ENCODE measurements around the gene CUL9.
A peak's percentile ranks its signal among the peaks of the same experiment; 100 is the strongest.

CUL9 gene

DNA sequence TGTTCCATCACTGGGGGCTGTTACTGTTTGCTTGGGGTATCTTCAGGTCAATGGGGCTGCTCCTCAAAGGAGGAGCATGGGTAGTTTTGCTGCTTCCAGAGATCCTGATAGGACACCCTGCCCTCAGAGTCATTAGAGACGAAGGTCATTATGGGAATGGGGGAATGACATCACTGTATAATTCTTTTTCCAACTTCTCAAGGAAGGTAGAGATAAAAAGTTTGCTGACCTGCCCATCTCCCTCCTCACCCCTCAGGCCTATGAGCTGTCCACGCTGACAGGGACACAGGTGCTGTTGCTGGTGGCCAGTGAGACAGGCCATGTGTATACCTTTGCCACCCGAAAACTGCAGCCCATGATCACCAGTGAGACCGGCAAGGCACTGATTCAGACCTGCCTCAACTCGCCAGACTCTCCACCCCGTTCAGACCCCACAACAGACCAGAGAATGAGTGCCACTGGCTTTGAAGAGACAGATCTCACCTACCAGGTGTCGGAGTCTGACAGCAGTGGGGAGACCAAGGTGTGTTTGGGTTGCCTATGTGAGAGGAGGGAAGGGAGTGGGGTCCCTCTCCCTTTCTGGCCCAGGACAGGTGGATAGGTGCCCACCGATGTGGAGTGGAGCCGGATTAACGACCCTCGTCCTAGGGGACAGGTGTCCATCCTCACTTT, 8.3 kb upstream of the CUL9 start:
- no peak for DNase-seq

- DNase-seq: peak; percentile 99
These were observed 7.5 kb upstream of the CUL9 start for GRCh38 chr6:43174263-43175112.

GRCh38 chr6:43175676-43176422, 6.1 kb upstream of the CUL9 start:
- no peak for DNase-seq

GRCh38 chr6:43176423-43176786, 5.6 kb upstream of the CUL9 start:
- no peak for DNase-seq

DNA sequence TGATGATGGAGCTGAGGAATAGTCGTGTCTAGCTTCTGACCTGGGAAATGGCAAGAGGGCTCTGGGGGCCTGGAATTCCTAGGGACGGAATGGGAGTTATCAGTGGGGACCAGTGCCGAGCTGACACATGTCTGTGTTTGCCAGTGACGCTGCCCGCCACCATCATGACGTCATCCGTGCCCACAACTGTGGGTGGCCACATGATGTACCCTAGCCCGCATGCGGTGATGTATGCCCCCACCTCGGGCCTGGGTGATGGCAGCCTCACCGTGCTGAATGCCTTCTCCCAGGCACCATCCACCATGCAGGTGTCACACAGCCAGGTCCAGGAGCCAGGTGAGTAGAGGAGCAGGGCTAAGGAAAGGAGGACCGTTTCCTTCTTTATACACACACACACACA, 3.8 kb upstream of the CUL9 start:
- no peak for DNase-seq

DNA sequence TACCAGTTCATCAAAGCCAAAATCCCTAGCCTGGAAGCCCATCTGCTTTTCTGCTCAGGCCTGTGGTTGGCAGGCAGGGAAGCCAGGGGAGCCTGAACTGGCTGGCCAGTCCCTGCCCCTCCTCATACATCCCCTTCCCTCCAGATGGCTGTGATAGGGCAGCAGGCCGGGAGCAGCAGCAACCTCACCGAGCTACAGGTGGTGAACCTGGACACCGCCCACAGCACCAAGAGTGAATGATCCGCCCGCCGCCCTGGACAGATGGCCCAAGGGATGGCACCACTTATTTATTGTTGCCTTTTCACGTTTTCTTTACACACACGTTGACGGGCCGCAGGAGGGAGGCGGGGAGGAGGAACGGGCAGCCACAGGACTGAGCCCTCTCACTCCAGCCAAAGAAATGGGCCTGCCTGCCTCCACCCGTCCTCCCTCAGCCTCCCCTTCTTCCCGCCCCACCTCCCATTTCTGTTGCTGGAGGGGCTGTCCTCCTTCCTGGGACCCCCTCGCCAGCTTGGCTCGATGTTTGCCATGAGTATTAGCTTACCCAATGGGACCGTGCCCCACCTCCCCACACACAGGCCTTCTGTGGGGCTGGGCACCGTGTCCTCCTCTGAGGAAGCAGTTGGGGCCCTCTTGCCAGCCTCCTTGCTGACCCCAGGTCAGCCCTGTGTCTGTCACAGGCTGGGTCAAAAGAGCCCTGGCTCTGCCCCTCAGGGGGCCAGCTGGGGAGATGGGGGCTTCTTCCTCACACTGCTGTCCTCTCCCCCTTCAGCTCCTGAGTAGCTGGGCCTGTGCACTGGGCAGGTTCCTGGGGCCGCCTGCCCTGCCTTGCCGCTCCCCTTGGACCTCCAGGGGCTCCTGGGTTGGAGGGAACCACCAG, 2.8 kb upstream of the CUL9 start:
- no peak for DNase-seq

DNA sequence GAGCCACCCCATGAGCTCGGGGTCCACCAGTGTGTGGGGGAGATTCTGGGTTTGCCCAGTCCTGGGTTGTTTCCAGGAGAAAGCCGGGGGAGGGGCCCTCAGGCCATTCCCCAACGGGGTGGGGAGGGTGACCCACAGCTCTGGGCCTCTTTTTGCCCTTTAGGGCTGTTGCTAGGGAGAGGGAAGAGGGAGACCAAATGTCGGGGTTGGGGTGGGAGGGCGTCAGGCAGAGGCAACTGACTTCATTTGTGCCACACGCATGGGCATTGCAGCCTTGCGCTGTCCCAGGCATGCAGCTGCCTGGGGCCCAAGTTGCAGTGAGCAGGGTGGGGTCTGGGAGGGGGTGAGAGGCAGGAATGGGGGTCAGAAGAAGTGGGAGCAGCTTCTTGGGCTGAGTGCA, 1.9 kb upstream of the CUL9 start:
- DNase-seq: no peak

GRCh38 chr6:43180985-43181384, 1.0 kb upstream of the CUL9 start:
- no peak for DNase-seq

DNA sequence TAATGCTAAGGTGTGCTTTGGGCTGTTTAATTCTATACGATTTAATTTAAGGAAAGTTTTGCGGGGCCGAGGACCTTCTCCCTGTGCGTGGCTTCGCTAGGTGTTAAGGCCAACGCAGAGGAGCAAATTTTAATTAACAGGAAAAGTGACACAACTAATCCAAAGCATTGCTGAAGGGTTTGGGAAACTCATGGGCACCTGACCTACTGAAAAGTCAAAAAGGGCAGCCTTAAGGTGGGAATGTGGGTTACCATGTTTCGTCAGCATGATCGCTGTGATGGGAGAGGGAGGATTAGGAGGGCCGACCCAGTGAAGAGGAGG, 415 bp upstream of the CUL9 start:
- peak; percentile 20 for DNase-seq

GRCh38 chr6:43183441-43183840, 1.4 kb downstream of the CUL9 start:
- no peak for DNase-seq

GRCh38 chr6:43184268-43184985, 2.4 kb downstream of the CUL9 start:
- DNase-seq: no peak

DNA sequence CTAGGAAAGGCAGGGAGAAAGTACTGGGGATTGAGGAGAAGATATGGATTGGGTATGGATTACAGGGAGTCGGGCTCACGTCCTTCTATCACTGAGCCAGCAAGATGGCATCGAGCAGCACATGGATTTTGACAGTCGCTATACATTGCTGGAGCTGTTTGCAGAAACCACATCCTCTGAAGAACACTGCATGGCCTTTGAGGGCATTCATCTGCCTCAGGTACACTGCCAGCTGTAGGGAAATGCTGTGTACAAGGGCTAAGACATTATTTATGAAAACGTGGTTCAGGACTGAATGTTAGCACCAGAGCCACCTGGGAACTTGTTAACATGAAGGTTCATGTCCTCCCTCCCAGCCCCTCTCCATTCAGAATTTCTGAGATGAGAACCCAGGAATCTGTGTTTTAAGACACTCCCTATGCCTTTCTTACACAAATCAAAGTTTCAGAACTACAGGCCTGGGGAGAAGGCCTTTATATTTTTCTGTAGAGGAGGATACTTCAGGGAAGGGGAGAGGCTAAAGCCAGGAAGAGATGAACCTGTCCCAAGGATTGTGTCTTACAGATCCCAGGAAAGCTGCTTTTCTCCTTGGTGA, 3.5 kb downstream of the CUL9 start:
- no peak for DNase-seq

DNA sequence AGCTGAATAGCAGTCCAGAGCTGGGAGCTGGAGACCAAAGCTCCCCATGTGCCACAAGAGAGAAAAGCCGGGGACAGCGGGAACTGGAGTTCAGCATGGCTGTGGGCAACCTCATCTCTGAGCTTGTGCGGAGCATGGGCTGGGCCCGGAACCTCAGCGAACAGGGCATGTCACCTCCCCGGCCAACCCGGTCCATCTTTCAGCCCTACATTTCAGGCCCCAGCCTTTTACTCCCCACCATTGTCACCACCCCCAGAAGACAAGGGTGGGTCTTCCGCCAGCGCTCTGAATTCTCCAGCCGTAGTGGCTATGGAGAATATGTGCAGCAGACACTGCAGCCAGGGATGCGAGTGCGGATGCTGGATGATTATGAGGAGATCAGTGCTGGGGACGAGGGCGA, 4.0 kb downstream of the CUL9 start:
- no peak for DNase-seq

DNA sequence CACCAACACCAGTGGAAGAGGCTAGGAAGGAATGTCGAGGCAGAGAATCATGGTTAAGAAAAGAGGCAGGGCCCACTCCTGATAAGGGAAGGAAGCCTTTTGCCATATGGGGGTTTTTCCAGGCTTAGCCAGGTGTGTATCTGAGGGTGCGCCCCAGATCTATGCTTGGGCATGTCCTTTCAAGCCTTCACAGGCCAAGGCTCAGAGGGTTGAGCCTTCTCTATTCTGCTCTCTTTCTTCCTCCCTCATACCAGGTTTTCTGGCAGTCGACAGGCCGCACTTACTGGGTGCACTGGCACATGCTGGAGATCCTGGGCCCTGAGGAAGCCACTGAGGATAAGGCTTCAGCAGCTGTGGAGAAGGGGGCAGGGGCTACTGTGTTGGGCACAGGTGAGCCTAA, 4.7 kb downstream of the CUL9 start:
- DNase-seq: no peak

DNA sequence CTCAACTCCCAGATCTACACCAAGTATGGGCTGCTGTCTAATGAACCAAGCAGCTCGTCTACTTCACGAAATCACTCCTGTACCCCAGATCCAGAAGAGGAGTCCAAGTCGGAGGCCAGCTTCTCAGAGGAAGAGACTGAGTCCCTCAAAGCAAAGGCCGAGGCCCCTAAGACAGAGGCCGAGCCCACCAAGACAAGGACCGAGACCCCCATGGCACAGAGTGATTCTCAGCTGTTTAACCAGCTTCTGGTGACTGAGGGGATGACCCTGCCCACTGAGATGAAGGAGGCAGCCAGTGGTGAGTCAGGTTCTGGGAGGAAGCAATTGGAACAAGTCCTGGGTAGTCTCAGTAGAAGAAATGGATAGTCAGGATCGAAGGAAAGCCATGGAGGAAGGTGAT, 5.8 kb downstream of the CUL9 start:
- DNase-seq: no peak

DNA sequence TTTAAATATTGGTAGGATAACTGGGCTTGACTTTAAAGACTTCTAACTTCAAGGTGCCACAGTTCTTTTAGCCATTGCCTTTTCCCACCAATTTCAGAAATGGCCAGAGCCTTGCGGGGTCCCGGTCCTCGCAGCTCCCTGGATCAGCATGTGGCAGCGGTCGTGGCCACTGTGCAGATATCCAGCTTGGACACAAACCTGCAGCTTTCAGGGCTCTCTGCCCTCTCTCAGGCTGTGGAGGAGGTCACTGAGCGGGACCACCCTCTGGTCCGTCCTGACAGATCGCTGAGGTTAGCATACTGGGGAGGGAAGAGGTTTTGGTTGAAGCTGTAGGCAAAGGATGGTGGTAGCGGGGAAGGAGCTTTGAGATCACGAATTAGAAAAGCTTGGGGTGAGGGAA, 6.4 kb downstream of the CUL9 start:
- no peak for DNase-seq

DNA sequence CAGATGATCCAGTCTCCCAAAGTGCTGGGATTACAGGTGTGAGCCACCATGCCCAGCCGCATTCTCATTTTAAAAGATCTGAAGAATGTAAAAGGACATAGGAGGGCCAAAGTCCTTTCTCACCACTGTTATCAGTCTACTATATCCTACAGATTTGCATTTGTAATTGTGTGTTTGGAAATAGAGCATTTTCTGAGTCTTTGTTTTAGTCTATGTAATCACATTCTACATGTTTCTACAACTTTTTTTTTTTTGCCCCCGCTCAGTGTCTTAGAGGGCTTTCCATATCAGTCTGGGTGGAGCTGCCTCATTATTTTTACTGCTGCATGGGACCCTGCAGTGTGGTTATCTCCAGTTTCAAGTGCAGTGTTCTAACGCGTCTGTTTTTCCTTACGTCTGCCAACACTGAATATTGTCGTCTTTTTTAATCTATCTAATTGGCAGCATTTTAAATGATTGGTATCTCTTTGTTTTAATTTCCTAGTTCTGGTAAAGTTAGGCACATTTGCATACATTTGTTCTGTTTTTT, 7.8 kb downstream of the CUL9 start:
- no peak for DNase-seq

GRCh38 chr6:43192911-43193310, 10.9 kb downstream of the CUL9 start:
- DNase-seq: no peak

GRCh38 chr6:43193929-43194328, 11.9 kb downstream of the CUL9 start:
- DNase-seq: no peak

- no peak for DNase-seq
These were observed 14.3 kb downstream of the CUL9 start for GRCh38 chr6:43196337-43196736.

DNA sequence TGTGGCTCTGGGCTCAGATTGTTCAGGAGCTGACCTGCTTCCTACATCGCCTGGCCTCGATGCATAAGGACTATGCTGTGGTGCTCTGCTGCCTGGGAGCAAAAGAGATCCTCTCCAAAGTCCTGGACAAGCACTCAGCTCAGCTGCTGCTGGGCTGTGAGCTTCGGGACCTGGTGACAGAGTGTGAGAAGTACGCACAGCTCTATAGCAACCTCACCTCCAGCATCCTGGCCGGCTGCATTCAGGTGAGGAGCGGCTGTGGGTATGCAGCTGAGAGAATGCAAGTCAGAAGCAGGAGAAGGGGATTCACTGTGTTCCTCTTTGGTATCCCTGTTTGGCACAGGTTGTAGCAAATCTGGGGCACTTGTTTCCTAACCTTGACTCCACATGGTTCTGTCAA, 17.9 kb downstream of the CUL9 start:
- no peak for DNase-seq

- no peak for DNase-seq
These were observed 18.5 kb downstream of the CUL9 start for GRCh38 chr6:43200541-43200940.

Measured in HCEC 1CT (cell line).